Type B pancreatic cell (in vitro differentiated cells): Measurements from ENCODE around the gene APPL2. TPM values are rescaled to one million over a fixed set of nuclear protein-coding genes. Genes with fewer than 3 reads are reported as not detected.

ENCODE experiments used
- DNase-seq: peaks from one replicate; pipeline ENCODE4 v3.0.0; 2021; ENCODE audit warnings: mixed read lengths; ENCODE audit not compliant: unreplicated experiment; ENCODE audit errors: extremely low spot score
- H3K27ac Mint-ChIP-seq: 2 replicates; pipeline ENCODE4 v1.8.0; 2021; ENCODE audit warnings: mild to moderate bottlenecking, mixed read lengths
- H3K27me3 Mint-ChIP-seq: 2 replicates; pipeline ENCODE4 v1.8.0; 2021; ENCODE audit warnings: mixed read lengths
- H3K36me3 Mint-ChIP-seq: 2 replicates; pipeline ENCODE4 v1.8.0; 2021; ENCODE audit warnings: mixed read lengths
- H3K4me1 Mint-ChIP-seq: one replicate; pipeline ENCODE4 v1.8.0; 2021; ENCODE audit warnings: mixed read lengths; ENCODE audit not compliant: unreplicated experiment
- H3K4me3 Mint-ChIP-seq: 2 replicates; pipeline ENCODE4 v1.8.0; 2021; ENCODE audit warnings: mild to moderate bottlenecking, mixed read lengths
- H3K9me3 Mint-ChIP-seq: 2 replicates; pipeline ENCODE4 v1.8.0; 2021; ENCODE audit warnings: mixed read lengths
- CTCF ChIP-seq: fragments of 200-600 bp; sonication (generic); conservative IDR thresholded peaks from 2 replicates; pipeline ENCODE4 v1.5.0; 2021; ENCODE audit warnings: antibody characterized with exemption, mild to moderate bottlenecking
- total RNA-seq: library from RNA; stranded (reverse); gene quantifications from 2 replicates; pipeline ENCODE4 v1.2.1, GENCODE V29; 2021; ENCODE audit warnings: low replicate concordance

Gene APPL2
- total RNA-seq, 1 donor from 2014 or later: 46.1 TPM

GRCh38 chr12:105264771-105265170, 28.8 kb upstream of the APPL2 start:
- no peaks in the 10 kb centered on the region for H3K4me1 Mint-ChIP-seq
- no peak overlapping the region for H3K27ac Mint-ChIP-seq
- TF ChIP-seq CTCF: no peak
- DNase-seq: no peak
- H3K9me3 Mint-ChIP-seq: no peaks in the 10 kb centered on the region
- H3K4me3 Mint-ChIP-seq: no peak overlapping the region
- peaks cover 10% of the 10 kb centered on the region for H3K27me3 Mint-ChIP-seq
- no peaks in the 10 kb centered on the region for H3K36me3 Mint-ChIP-seq

GRCh38 chr12:105262461-105263184, 26.6 kb upstream of the APPL2 start:
- no peaks in the 10 kb centered on the region for H3K36me3 Mint-ChIP-seq
- no peak for DNase-seq
- H3K4me3 Mint-ChIP-seq: no peak overlapping the region
- no peak for TF ChIP-seq CTCF
- no peak overlapping the region for H3K27ac Mint-ChIP-seq
- H3K9me3 Mint-ChIP-seq: no peaks in the 10 kb centered on the region
- no peaks in the 10 kb centered on the region for H3K4me1 Mint-ChIP-seq
- H3K27me3 Mint-ChIP-seq: peaks cover 10% of the 10 kb centered on the region

- no peaks in the 10 kb centered on the region for H3K9me3 Mint-ChIP-seq
- no peaks in the 10 kb centered on the region for H3K36me3 Mint-ChIP-seq
- DNase-seq: no peak
- H3K4me3 Mint-ChIP-seq: no peak overlapping the region
- H3K27ac Mint-ChIP-seq: no peak overlapping the region
- TF ChIP-seq CTCF: no peak
- peaks cover 10% of the 10 kb centered on the region for H3K27me3 Mint-ChIP-seq
- H3K4me1 Mint-ChIP-seq: no peaks in the 10 kb centered on the region
Measured at GRCh38 chr12:105261010-105261409, 25.0 kb upstream of the APPL2 start.

DNA sequence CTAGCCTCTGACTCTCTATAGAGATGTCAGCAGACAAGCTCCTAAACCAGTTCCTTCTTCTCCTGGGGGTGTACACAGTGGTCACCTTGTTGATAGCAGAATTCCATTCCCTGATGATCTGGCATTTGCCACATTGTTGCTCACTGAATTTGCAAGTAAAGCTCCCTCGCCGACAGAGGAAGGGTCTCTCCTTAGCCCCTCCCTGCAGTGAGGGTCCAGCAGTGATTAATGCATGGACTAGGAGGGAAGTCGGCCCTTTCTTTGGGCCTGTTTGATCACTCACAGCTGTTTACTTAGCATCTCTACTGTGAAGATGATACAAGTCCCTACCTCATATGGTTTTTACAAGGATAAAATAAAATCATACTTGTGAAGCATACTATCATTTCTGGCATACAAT, 23.3 kb upstream of the APPL2 start:
- no peak for TF ChIP-seq CTCF
- Mint-ChIP-seq H3K27me3 (peaks cover 10% of the 10 kb centered on the region), H3K36me3 (no peaks in the 10 kb centered on the region), H3K4me3 (no peak overlapping the region), H3K4me1 (no peaks in the 10 kb centered on the region), H3K9me3 (no peaks in the 10 kb centered on the region), H3K27ac (no peak overlapping the region)
- no peak for DNase-seq

GRCh38 chr12:105257321-105257728, 21.4 kb upstream of the APPL2 start:
- no peaks in the 10 kb centered on the region for H3K4me1 Mint-ChIP-seq
- H3K4me3 Mint-ChIP-seq: no peak overlapping the region

More at GRCh38 chr12:105257321-105257728, 21.4 kb upstream of the APPL2 start:
- H3K27me3 Mint-ChIP-seq: peaks cover 5% of the 10 kb centered on the region
- H3K9me3 Mint-ChIP-seq: no peaks in the 10 kb centered on the region
- H3K36me3 Mint-ChIP-seq: no peaks in the 10 kb centered on the region
- no peak overlapping the region for H3K27ac Mint-ChIP-seq
- no peak for TF ChIP-seq CTCF
- no peak for DNase-seq
